OCI-LY1 (cell line): ENCODE results near the gene PDS5A.

ENCODE experiments used
- H2AFZ ChIP-seq: fragments of 200-600 bp; sonication (generic), shearing (Covaris generic); 2 replicates; pipeline ENCODE4 v1.6.0; 2014; ENCODE audit warnings: antibody characterized with exemption, mild to moderate bottlenecking, low read length
- H3F3A ChIP-seq: fragments of 200-600 bp; sonication (generic), shearing (Covaris generic); 2 replicates; pipeline ENCODE4 v1.6.0; 2014; ENCODE audit warnings: mild to moderate bottlenecking, antibody characterized with exemption, low read length, moderate library complexity; ENCODE audit not compliant: insufficient read depth
- H3K27ac ChIP-seq: fragments of 200-600 bp; sonication (generic); 2 replicates; pipeline ENCODE4 v1.5.1; 2014; ENCODE audit warnings: low read length, mixed run types, mild to moderate bottlenecking, low read depth; ENCODE audit not compliant: poor library complexity, severe bottlenecking
- H3K27me3 ChIP-seq: fragments of 200-600 bp; sonication (generic); 2 replicates; pipeline ENCODE4 v1.6.0; 2014; ENCODE audit warnings: antibody characterized with exemption, mild to moderate bottlenecking, low read length, moderate library complexity; ENCODE audit not compliant: insufficient read depth
- H3K36me3 ChIP-seq: fragments of 200-600 bp; sonication (generic); 2 replicates; pipeline ENCODE4 v1.6.1; 2014; ENCODE audit warnings: mild to moderate bottlenecking, antibody characterized with exemption, low read length, moderate library complexity, mixed read lengths; ENCODE audit not compliant: insufficient read depth
- H3K4me1 ChIP-seq: fragments of 200-600 bp; sonication (generic); 2 replicates; pipeline ENCODE4 v1.5.1; 2014; ENCODE audit warnings: mild to moderate bottlenecking, low read length, moderate library complexity; ENCODE audit not compliant: insufficient read depth, severe bottlenecking
- H3K4me2 ChIP-seq: fragments of 200-600 bp; sonication (generic), shearing (Covaris generic); 2 replicates; pipeline ENCODE4 v1.6.1; 2014; ENCODE audit warnings: low read length
- H3K4me3 ChIP-seq: fragments of 200-600 bp; sonication (generic); 2 replicates; pipeline ENCODE4 v1.5.1; 2014; ENCODE audit warnings: low read length, low read depth, mild to moderate bottlenecking, mixed read lengths; ENCODE audit not compliant: poor library complexity, severe bottlenecking
- H3K79me2 ChIP-seq: fragments of 200-600 bp; shearing (Covaris generic); 2 replicates; pipeline ENCODE4 v1.6.1; 2016; ENCODE audit warnings: mixed run types, low read length, mixed read lengths; ENCODE audit not compliant: insufficient read depth
- H3K9ac ChIP-seq: fragments of 200-600 bp; sonication (generic), shearing (Covaris generic); 2 replicates; pipeline ENCODE4 v1.6.1; 2014; ENCODE audit warnings: mild to moderate bottlenecking, low read length, mixed read lengths
- H3K9me2 ChIP-seq: fragments of 200-600 bp; sonication (generic), shearing (Covaris generic); 2 replicates; pipeline ENCODE4 v1.6.1; 2014; ENCODE audit warnings: low read depth, mild to moderate bottlenecking, low read length, mixed read lengths
- H3K9me3 ChIP-seq: fragments of 200-600 bp; shearing (Covaris generic); 2 replicates; pipeline ENCODE4 v1.6.1; 2014; ENCODE audit warnings: low read length, mixed read lengths
- H4K20me1 ChIP-seq: fragments of 200-600 bp; sonication (generic), shearing (Covaris generic); 2 replicates; pipeline ENCODE4 v1.6.0; 2016; ENCODE audit warnings: mild to moderate bottlenecking, low read length; ENCODE audit not compliant: insufficient read depth
- CTCF ChIP-seq: fragments of 200-600 bp; sonication (generic), shearing (Covaris generic); IDR thresholded peaks from 2 replicates; pipeline ENCODE4 v1.5.1; 2017; ENCODE audit warnings: mild to moderate bottlenecking, antibody characterized with exemption, low read length, moderate library complexity, mixed read lengths
- EZH2 ChIP-seq: fragments of 200-600 bp; sonication (generic), shearing (Covaris generic); IDR thresholded peaks from 2 replicates; pipeline ENCODE4 v1.8.0; 2017; ENCODE audit warnings: borderline replicate concordance, mixed run types, mild to moderate bottlenecking, antibody characterized with exemption, low read length, moderate library complexity, mixed read lengths

The PDS5A gene

DNA sequence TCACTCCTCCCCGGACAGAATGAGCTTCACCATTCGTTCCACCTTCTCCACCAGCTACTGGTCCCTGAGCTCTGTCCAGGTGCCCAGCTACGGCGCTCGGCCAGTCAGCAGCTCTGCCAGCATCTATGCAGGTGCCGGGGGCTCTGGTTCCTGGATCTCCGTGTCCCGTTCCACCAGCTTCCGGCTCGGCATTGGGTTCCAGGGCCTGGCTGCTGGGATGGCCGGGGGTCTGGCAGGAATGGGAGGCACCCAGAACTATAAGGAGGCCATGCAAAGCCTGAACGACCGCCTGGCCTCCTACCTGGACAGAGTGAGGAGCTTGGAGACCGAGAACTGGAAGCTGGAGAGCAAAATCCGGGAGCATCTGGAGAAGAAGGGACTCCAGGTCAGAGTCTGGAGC is 42.5 kb upstream of the PDS5A start:
- H3K79me2 ChIP-seq = no peaks in the 10 kb centered on the region
- no peak overlapping the region for H2AFZ ChIP-seq
- TF ChIP-seq CTCF = no peak
- no peak for TF ChIP-seq EZH2
- no peaks in the 10 kb centered on the region for H3K9me3 ChIP-seq
- H4K20me1 ChIP-seq = no peaks in the 10 kb centered on the region
- no peaks in the 10 kb centered on the region for H3K36me3 ChIP-seq
- no peak overlapping the region for H3K27ac ChIP-seq
- H3F3A ChIP-seq = no peaks in the 10 kb centered on the region
- H3K4me2 ChIP-seq = no peak overlapping the region
- no peaks in the 10 kb centered on the region for H3K9me2 ChIP-seq
- 0 out of 2 replicates have a peak, but pooled peaks cover 3% of the 10 kb centered on the region for H3K27me3 ChIP-seq
- H3K4me3 ChIP-seq = no peak overlapping the region
- no peaks in the 10 kb centered on the region for H3K4me1 ChIP-seq
- no peak overlapping the region for H3K9ac ChIP-seq

GRCh38 chr4:40016007-40016406 is 38.3 kb upstream of the PDS5A start:
- 0 out of 2 replicates have a peak, but pooled peaks cover 3% of the 10 kb centered on the region for H3K27me3 ChIP-seq
- no peaks in the 10 kb centered on the region for H3K36me3 ChIP-seq
- H4K20me1 ChIP-seq = no peaks in the 10 kb centered on the region
- H3K27ac ChIP-seq = no peak overlapping the region
- H2AFZ ChIP-seq = no peak overlapping the region
- no peaks in the 10 kb centered on the region for H3K4me1 ChIP-seq
- no peaks in the 10 kb centered on the region for H3F3A ChIP-seq
- TF ChIP-seq CTCF (no peak), EZH2 (no peak)
- no peak overlapping the region for H3K9ac ChIP-seq
- no peaks in the 10 kb centered on the region for H3K9me3 ChIP-seq
- H3K9me2 ChIP-seq = no peaks in the 10 kb centered on the region
- no peak overlapping the region for H3K4me3 ChIP-seq
- H3K4me2 ChIP-seq = no peak overlapping the region
- H3K79me2 ChIP-seq = no peaks in the 10 kb centered on the region

DNA sequence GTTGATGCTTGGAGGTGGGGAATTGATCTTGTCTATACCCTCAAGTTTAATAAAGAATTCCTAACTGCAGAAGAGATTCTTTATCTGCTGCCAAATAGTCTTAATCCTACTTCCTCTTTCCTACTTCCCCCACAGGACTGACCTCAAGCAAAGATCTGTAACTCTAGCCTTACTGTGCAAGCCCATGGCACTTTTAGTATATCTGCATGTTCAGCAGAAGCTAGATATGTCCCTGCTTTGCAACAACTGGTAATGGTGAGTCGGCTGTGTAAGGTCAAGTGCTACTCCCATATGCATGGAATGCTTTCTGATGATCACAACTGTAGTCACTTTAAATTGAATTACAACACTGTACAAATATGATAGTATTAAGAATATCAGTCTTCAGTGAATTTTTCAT is 26.3 kb upstream of the PDS5A start:
- no peak overlapping the region for H2AFZ ChIP-seq
- H4K20me1 ChIP-seq = no peaks in the 10 kb centered on the region
- no peaks in the 10 kb centered on the region for H3F3A ChIP-seq
- H3K4me2 ChIP-seq = no peak overlapping the region
- no peaks in the 10 kb centered on the region for H3K79me2 ChIP-seq
- H3K9ac ChIP-seq = no peak overlapping the region
- H3K27me3 ChIP-seq = no peaks in the 10 kb centered on the region
- TF ChIP-seq CTCF (no peak), EZH2 (no peak)
- H3K4me1 ChIP-seq = peaks cover 5% of the 10 kb centered on the region
- peak overlapping the region; percentile 3 for H3K27ac ChIP-seq
- H3K9me3 ChIP-seq = no peaks in the 10 kb centered on the region
- H3K36me3 ChIP-seq = no peaks in the 10 kb centered on the region
- no peak overlapping the region for H3K4me3 ChIP-seq
- no peaks in the 10 kb centered on the region for H3K9me2 ChIP-seq
